ENCODE data around the gene POMC. TPM values are rescaled to one million over a fixed set of nuclear protein-coding genes. Genes with fewer than 3 reads are reported as not detected.
"Not testable (repeated sequence)": the region's sequence is repeated elsewhere in the genome, so short reads cannot be mapped to it uniquely, and the experiment has no call there.

The POMC gene
- total RNA-seq, 1 experiment from 2014 or later = not detected

- H3K4me3 ChIP-seq (replicated peaks in 1 of 2; ENCODE audit: low read depth in 1 of 2, low read length in 2 of 2); RAD21 ChIA-PET (ENCODE audit: low non-redundant PET in 1 of 2, low total read pairs in 2 of 2, uncharacterized antibody in 2 of 2, unreplicated experiment in 2 of 2); H2AFZ ChIP-seq (ENCODE audit: low read depth, low read length, poor library complexity, severe bottlenecking); ATAC-seq; H3K79me2 ChIP-seq (ENCODE audit: insufficient read depth, low read length); H3K27me3 ChIP-seq (ENCODE audit: insufficient read depth, low read length); H3K27ac ChIP-seq (ENCODE audit: low read depth, low read length); H3K4me2 ChIP-seq (ENCODE audit: low read length); intact Hi-C loops (cut with micrococcal nuclease); DNase-seq (ENCODE audit: low read depth, low spot score); BruUV-seq (replicated peaks); H3K9me3 ChIP-seq (ENCODE audit: control insufficient read depth in 1 of 2, insufficient read depth in 1 of 2, low read depth in 1 of 2, low read length in 2 of 2); H3K9me2 ChIP-seq (ENCODE audit: insufficient read depth); H3K4me1 ChIP-seq (ENCODE audit: control insufficient read depth in 1 of 2, insufficient read depth in 2 of 2, low read length in 2 of 2); H4K20me1 ChIP-seq (ENCODE audit: insufficient read depth); H3K36me3 ChIP-seq (ENCODE audit: control insufficient read depth in 1 of 2, insufficient read depth in 2 of 2, low read length in 2 of 2); H3K9ac ChIP-seq (ENCODE audit: low read length): not testable (repeated sequence)
- ChIA-PET CTCF (interaction anchor here (3.1 to 4.6 kb wide), 2 partner anchors 151 to 152 kb away, joined by 11 to 180 read pairs; no protein-coding TSS in a partner anchor), POLR2A (interaction anchor here (4.1 kb wide), 1 partner anchor 152 kb away, joined by 31 read pairs; no protein-coding TSS in a partner anchor)
Measured at GRCh38 chr2:25127071-25127470, 41.3 kb downstream of the POMC start.

DNA sequence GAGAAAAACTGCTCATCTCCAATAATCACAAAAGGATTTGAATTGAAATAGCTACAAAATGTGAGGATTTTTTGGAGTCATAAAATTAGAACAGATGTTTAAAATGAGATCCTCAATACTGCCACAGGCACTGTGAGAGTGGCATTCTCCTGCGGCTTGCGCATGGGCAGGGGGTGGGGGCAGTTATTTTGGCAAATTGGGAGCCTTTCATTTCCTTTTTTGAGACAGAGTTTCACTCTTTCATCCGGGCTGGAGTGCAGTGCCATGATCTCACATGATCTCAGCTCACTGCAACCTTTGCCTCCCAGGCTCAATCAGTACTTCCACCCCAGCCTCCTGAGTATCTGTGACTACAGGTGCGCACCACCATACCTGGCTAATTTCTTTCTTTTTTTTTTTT lies 42.4 kb downstream of the POMC start:
- intact Hi-C loops (cut with micrococcal nuclease) = no loop called here
- Histone ChIP-seq H3K9me3 (ENCODE audit: control insufficient read depth in 1 of 2, insufficient read depth in 1 of 2, low read depth in 1 of 2, low read length in 2 of 2) (no peaks in the 10 kb centered on the region), H3K4me1 (ENCODE audit: control insufficient read depth in 1 of 2, insufficient read depth in 2 of 2, low read length in 2 of 2) (peaks cover 0 to 3% of the 10 kb centered on the region in 2 experiments; a peak in 1 of 4 replicates), H2AFZ (ENCODE audit: low read depth, low read length, poor library complexity, severe bottlenecking) (no peak overlapping the region), H3K9ac (ENCODE audit: low read length) (no peak overlapping the region), H4K20me1 (ENCODE audit: insufficient read depth) (no peaks in the 10 kb centered on the region), H3K36me3 (ENCODE audit: control insufficient read depth in 1 of 2, insufficient read depth in 2 of 2, low read length in 2 of 2) (no peaks in the 10 kb centered on the region), H3K27ac (ENCODE audit: low read depth, low read length) (no peak overlapping the region), H3K4me3 (replicated peaks in 1 of 2; ENCODE audit: low read depth in 1 of 2, low read length in 2 of 2) (no peak overlapping the region), H3K27me3 (ENCODE audit: insufficient read depth, low read length) (no peaks in the 10 kb centered on the region), H3K9me2 (ENCODE audit: insufficient read depth) (no peaks in the 10 kb centered on the region), H3K79me2 (ENCODE audit: insufficient read depth, low read length) (no peaks in the 10 kb centered on the region), H3K4me2 (ENCODE audit: low read length) (no peak overlapping the region)
- RAD21 ChIA-PET (ENCODE audit: low non-redundant PET in 1 of 2, low total read pairs in 2 of 2, uncharacterized antibody in 2 of 2, unreplicated experiment in 2 of 2) = no interaction called here
- no peak for DNase-seq (ENCODE audit: low read depth, low spot score)
- CTCF ChIA-PET = interaction anchor here (3.1 kb wide), 1 partner anchor 150 kb away, joined by 11 read pairs; no protein-coding TSS in a partner anchor
- no TSS peak for BruUV-seq (replicated peaks)
- POLR2A ChIA-PET = no interaction called here
- TF ChIP-seq TCF7L2 (IDR thresholded peaks at IDR 0.05; ENCODE audit: borderline replicate concordance, extremely low read depth, insufficient read depth, insufficient read length) (no peak), RAD21 (IDR thresholded peaks at IDR 0.05; ENCODE audit: low read depth) (no peak), FOSL1 (IDR thresholded peaks at IDR 0.05; ENCODE audit: low read depth) (no peak), EZH2 (IDR thresholded peaks at IDR 0.05) (no peak), JUND (IDR thresholded peaks at IDR 0.05) (no peak), SP1 (IDR thresholded peaks at IDR 0.05; ENCODE audit: low read depth) (no peak), YY1 (IDR thresholded peaks at IDR 0.05; ENCODE audit: extremely low read depth, insufficient replicate concordance, low read depth, low read length) (no peak), MAX (IDR thresholded peaks at IDR 0.05) (no peak), CTCF (IDR thresholded peaks at IDR 0.05 in 2 of 3, conservative IDR thresholded peaks at IDR 0.05 in 1 of 3; ENCODE audit: borderline replicate concordance in 1 of 3, insufficient read depth in 1 of 3, low read depth in 2 of 3, low read length in 2 of 3) (no peak), EZH2phosphoT487 (IDR thresholded peaks at IDR 0.05; ENCODE audit: borderline replicate concordance) (no peak), POLR2AphosphoS5 (IDR thresholded peaks at IDR 0.05; ENCODE audit: low read depth, low read length) (no peak), ZFX (IDR thresholded peaks at IDR 0.05) (no peak), SIN3A (IDR thresholded peaks at IDR 0.05; ENCODE audit: low read depth) (no peak), ZNF274 (IDR thresholded peaks at IDR 0.05; ENCODE audit: low read depth, low read length) (no peak), ELF1 (IDR thresholded peaks at IDR 0.05; ENCODE audit: borderline replicate concordance, low read depth) (no peak), CBX3 (IDR thresholded peaks at IDR 0.05; ENCODE audit: low read depth) (no peak), CEBPB (IDR thresholded peaks at IDR 0.05; ENCODE audit: low read depth) (no peak)
- TF ChIP-seq, protein P1, sequence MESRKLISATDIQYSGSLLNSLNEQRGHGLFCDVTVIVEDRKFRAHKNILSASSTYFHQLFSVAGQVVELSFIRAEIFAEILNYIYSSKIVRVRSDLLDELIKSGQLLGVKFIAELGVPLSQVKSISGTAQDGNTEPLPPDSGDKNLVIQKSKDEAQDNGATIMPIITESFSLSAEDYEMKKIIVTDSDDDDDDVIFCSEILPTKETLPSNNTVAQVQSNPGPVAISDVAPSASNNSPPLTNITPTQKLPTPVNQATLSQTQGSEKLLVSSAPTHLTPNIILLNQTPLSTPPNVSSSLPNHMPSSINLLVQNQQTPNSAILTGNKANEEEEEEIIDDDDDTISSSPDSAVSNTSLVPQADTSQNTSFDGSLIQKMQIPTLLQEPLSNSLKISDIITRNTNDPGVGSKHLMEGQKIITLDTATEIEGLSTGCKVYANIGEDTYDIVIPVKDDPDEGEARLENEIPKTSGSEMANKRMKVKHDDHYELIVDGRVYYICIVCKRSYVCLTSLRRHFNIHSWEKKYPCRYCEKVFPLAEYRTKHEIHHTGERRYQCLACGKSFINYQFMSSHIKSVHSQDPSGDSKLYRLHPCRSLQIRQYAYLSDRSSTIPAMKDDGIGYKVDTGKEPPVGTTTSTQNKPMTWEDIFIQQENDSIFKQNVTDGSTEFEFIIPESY (IDR thresholded peaks at IDR 0.05; ENCODE audit: extremely low read depth, insufficient replicate concordance, low read length) = no peak
- no peak for ATAC-seq
